Bone marrow (tissue), 2 donors: Measurements from ENCODE around the gene PGAM2.
"Not testable (repeated sequence)": the region's sequence is repeated elsewhere in the genome, so short reads cannot be mapped to it uniquely, and the experiment has no call there.

Source experiments
- DNase-seq, 2 donors: peaks; one replicate each; lab custom pipeline; 2025; lab: John Stamatoyannopoulos, UW

PGAM2 gene

DNA sequence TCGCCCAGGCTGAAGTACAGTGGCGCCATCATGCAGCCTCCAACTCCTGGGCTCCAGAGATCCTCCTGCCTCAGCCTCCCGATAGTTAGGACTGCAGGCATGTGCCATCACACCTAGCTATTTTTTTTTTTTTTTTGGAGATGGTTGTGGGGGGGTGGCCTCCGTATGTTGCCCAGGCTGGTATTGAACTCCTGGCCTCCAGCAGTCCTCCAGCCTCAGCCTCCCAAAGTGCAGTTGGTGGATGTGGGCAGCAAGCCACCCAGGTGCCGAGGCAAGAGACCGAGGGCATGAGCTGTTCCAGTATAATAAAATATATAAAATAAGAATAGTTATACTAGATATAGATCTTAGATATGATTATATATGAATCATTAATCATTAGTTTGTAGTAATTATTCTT lies 45.5 kb downstream of the PGAM2 start:
- DNase-seq = not testable (repeated sequence)

DNA sequence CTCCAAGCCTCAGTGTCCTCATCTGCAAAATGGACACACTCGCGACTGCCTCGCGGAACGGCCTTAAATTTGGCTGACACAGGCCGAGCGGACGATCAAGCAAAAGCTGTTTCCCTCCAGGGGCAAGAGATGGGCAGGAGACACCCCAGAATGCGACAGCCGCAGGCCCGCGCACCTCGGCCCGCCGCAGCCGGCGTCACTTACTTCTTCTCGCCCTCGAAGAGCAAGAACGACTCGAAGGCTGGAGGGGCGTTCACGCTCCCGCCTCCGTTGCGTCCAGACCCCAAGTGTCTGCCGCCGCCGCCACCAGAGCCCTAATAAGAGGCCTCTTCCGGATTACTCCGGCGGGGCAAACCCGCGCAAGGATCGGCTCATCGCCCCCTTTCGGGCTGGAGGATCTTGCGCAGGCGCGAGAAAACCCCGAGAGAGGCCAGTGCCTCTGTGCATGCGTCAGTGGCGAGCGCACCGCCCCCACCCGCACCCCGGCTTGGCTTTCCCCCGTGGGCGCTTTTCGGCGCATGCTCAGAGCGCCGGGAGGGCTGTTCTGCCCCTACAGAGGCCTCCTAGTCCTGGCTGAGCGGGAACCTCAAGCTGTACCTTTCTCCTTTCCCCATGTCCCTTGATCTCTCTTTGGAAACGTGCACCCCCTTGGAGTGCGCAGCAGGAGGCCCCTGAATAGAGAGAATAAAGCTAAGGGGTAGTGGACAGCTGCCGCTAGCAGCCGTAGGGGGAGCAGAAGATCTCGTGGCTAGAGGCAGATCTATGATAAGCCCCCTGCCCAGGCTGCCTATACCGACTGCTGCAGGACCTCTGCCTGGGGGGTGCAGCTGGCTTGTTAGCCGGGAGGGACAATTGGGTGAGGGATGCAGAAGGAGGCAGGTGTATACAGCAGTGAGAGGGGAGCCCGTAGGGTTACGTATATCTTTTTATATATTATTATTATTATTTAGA lies 46.2 kb downstream of the PGAM2 start:
- peak; percentile 85 to 90 for DNase-seq

DNA sequence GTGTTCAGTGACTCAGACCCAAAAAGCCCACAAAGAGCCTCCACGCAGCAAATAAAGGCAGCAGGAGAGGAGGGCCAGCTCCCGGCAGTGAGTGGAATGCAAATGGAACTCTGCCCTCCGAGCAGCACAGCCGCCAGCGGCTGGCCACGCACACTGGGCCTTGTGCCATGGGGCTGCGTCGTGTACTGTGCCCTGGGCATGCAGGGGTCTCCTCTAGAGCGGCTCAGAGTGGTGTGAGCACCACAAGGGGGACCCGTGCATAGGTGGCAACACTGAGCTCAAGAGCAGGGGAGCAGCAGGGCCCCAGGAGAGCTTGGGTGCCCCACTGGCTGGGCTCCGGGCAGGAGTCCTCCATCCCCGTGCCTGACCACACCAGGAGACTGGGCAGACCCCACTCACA lies 50.3 kb downstream of the PGAM2 start:
- DNase-seq = not testable (repeated sequence)
